Measurements from ENCODE around the gene DCHS1.
A peak's percentile ranks its signal among the peaks of the same experiment; 100 is the strongest.

Gene DCHS1

DNA sequence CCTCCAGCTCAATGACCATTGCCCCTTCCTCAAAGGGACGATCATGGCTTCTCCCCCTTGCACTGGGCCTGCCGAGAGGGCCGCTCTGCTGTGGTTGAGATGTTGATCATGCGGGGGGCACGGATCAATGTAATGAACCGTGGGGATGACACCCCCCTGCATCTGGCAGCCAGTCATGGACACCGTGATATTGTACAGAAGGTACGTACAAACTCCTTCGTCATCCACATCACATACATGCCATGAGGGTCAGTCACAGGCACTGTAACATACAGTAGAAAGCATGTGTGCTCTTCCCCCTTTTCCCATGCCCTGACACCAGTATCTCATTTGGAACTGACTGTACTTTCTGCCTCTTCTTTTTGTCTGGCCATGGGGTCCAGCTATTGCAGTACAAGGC is 47.6 kb downstream of the DCHS1 start:
- no peak overlapping the region for H3K9ac ChIP-seq (ENCODE audit: low read depth in 1 of 2, low read length in 2 of 2)
- H3K4me3 ChIP-seq (ENCODE audit: low read length in 2 of 2): no peak overlapping the region
- peaks cover 28 to 35% of the 10 kb centered on the region in 2 donors for H3K36me3 ChIP-seq (ENCODE audit: control insufficient read depth in 2 of 2, insufficient read depth in 2 of 2, low read length in 2 of 2)
- no peaks in the 10 kb centered on the region for H3K27me3 ChIP-seq (ENCODE audit: control insufficient read depth in 2 of 2, insufficient read depth in 2 of 2, low read length in 2 of 2)
- H3K27ac ChIP-seq (ENCODE audit: low read depth in 2 of 2, low read length in 2 of 2): peak overlapping the region; percentile 83 to 88
- peaks cover 46 to 51% of the 10 kb centered on the region in 2 donors for H3K4me1 ChIP-seq (ENCODE audit: control insufficient read depth in 2 of 2, insufficient read depth in 2 of 2, low read length in 2 of 2)
- no peaks in the 10 kb centered on the region for H3K9me3 ChIP-seq (ENCODE audit: control insufficient read depth in 2 of 2, low read length in 2 of 2)

DNA sequence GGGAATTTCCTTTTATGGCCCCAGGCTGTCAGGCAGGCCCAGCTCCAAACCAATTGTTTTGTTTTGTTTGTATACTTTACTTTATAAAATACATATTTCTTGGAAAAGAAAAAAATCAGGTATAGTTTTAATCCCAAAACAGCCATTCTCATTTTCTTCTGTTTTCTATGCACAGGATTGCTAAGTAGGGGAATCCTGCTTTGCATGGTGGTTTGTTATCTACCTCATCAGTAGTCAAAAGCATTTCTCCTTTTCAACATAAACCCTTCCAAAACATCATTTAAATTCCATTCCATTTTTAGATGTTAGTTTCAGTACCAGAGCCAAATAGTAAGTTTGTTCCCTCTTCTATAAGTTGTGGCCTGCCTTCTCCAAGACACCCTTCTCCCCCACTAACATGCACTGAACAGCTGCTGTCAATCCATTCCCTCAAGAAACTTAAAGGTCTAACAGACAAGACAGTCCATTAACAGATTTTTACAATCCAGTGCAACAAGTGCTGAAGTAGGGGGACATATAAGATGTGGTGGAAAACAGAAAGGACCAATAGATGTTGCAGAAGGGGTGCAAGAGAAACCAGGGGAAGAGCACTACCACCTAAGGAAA is 48.3 kb downstream of the DCHS1 start:
- H3K27me3 ChIP-seq (ENCODE audit: control insufficient read depth in 2 of 2, insufficient read depth in 2 of 2, low read length in 2 of 2): no peaks in the 10 kb centered on the region
- H3K36me3 ChIP-seq (ENCODE audit: control insufficient read depth in 2 of 2, insufficient read depth in 2 of 2, low read length in 2 of 2): peaks cover 28 to 35% of the 10 kb centered on the region in 2 donors
- peaks cover 46 to 51% of the 10 kb centered on the region in 2 donors for H3K4me1 ChIP-seq (ENCODE audit: control insufficient read depth in 2 of 2, insufficient read depth in 2 of 2, low read length in 2 of 2)
- H3K4me3 ChIP-seq (ENCODE audit: low read length in 2 of 2): peak overlapping the region in 1 of 2 donors; percentile 29
- H3K9me3 ChIP-seq (ENCODE audit: control insufficient read depth in 2 of 2, low read length in 2 of 2): no peaks in the 10 kb centered on the region
- peak overlapping the region; percentile 83 to 88 for H3K27ac ChIP-seq (ENCODE audit: low read depth in 2 of 2, low read length in 2 of 2)
- peak overlapping the region; percentile 24 to 53 for H3K9ac ChIP-seq (ENCODE audit: low read depth in 1 of 2, low read length in 2 of 2)

DNA sequence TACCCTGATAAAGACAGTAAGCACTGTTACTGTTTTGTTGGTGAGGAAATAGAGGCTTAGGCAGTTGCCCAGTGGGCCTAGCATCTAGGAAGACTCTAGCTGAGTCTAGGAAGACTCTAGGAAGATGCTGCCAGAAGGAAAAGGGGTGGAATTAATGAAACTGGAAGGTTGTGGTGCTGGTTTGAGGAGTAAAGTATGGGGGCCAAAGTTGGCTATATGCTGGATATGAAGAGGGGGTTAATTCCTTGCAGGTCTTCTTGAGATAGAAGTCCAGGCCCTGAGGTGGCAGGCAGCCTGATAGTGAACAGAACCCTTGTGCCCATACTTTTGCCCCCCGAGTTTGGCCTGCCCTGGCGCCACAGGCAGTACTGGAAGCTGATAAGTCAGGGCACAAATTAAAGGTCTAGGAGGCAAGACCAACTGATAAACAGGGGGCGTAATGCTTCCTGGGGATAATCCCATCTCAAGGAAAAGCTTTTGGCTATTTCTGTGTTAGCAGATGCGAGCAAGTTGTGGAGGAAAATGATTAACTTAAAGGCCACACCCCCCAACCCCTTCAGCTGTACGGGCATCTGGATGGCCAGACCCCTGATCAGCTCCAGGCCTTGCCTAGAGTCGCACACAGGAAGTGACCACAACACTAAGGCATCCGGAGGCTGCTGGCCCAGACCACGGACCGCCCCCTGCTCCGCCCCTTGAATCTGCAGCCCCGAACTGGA is 49.0 kb downstream of the DCHS1 start:
- peaks cover 29 to 36% of the 10 kb centered on the region in 2 donors for H3K36me3 ChIP-seq (ENCODE audit: control insufficient read depth in 2 of 2, insufficient read depth in 2 of 2, low read length in 2 of 2)
- peaks cover 51 to 57% of the 10 kb centered on the region in 2 donors for H3K4me1 ChIP-seq (ENCODE audit: control insufficient read depth in 2 of 2, insufficient read depth in 2 of 2, low read length in 2 of 2)
- H3K9me3 ChIP-seq (ENCODE audit: control insufficient read depth in 2 of 2, low read length in 2 of 2): no peaks in the 10 kb centered on the region
- H3K4me3 ChIP-seq (ENCODE audit: low read length in 2 of 2): peak overlapping the region; percentile 29 to 57
- H3K9ac ChIP-seq (ENCODE audit: low read depth in 1 of 2, low read length in 2 of 2): peak overlapping the region; percentile 53 to 66
- H3K27ac ChIP-seq (ENCODE audit: low read depth in 2 of 2, low read length in 2 of 2): peak overlapping the region; percentile 83 to 88
- H3K27me3 ChIP-seq (ENCODE audit: control insufficient read depth in 2 of 2, insufficient read depth in 2 of 2, low read length in 2 of 2): no peaks in the 10 kb centered on the region

DNA sequence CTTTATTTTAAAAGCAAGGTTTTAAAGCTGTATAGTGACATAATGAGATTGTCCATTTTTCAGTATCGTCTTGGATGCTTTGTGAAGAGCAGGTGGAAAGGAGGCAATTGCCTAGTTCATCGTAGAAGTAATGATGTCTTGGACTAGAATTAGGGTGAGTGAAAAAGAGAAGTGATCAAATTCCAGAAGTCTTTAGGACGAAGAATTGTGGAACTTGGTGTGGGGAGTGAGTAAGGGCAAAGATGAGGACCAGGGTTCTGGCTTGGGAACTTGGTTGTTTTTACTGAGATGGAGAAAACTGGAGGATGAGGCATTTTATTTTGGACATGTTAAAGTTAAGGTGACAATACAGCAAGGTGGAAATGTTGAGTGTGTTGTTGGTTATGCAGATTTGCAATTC is 50.8 kb downstream of the DCHS1 start:
- Histone ChIP-seq H3K9me3 (ENCODE audit: control insufficient read depth in 2 of 2, low read length in 2 of 2) (no peaks in the 10 kb centered on the region), H3K9ac (ENCODE audit: low read depth in 1 of 2, low read length in 2 of 2) (peak overlapping the region; percentile 97 to 99), H3K4me1 (ENCODE audit: control insufficient read depth in 2 of 2, insufficient read depth in 2 of 2, low read length in 2 of 2) (peaks cover 42 to 47% of the 10 kb centered on the region in 2 donors), H3K36me3 (ENCODE audit: control insufficient read depth in 2 of 2, insufficient read depth in 2 of 2, low read length in 2 of 2) (peaks cover 37 to 41% of the 10 kb centered on the region in 2 donors), H3K27ac (ENCODE audit: low read depth in 2 of 2, low read length in 2 of 2) (peak overlapping the region; percentile 90 to 93), H3K4me3 (ENCODE audit: low read length in 2 of 2) (peak overlapping the region; percentile 94 to 96), H3K27me3 (ENCODE audit: control insufficient read depth in 2 of 2, insufficient read depth in 2 of 2, low read length in 2 of 2) (no peaks in the 10 kb centered on the region)

DNA sequence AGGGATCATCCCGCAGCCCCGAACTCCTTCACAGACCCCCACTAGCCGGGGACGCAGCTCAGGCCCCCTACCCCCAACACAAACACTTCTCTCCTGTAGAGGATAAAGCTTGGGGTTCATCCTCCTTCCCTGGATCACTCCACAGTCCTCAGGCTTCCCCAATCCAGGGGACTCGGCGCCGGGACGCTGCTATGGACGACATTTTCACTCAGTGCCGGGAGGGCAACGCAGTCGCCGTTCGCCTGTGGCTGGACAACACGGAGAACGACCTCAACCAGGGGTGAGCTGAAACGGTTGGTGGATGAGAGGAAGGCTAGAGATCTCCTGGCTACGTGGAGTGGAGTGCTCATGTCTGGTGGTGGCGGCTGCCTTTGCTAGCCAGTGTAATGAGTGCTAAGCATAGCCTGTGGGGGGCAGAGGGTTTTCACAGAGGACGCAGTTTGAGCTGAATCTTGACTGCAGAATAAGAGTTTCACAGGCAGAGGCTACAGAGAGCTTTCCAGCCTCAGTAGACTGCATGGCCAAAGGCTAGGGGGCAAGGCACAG is 51.5 kb downstream of the DCHS1 start:
- Histone ChIP-seq H3K9ac (ENCODE audit: low read depth in 1 of 2, low read length in 2 of 2) (peak overlapping the region; percentile 97 to 99), H3K4me1 (ENCODE audit: control insufficient read depth in 2 of 2, insufficient read depth in 2 of 2, low read length in 2 of 2) (peaks cover 38 to 47% of the 10 kb centered on the region in 2 donors), H3K4me3 (ENCODE audit: low read length in 2 of 2) (peak overlapping the region; percentile 94 to 96), H3K36me3 (ENCODE audit: control insufficient read depth in 2 of 2, insufficient read depth in 2 of 2, low read length in 2 of 2) (peaks cover 37 to 41% of the 10 kb centered on the region in 2 donors), H3K27ac (ENCODE audit: low read depth in 2 of 2, low read length in 2 of 2) (peak overlapping the region; percentile 90 to 93), H3K27me3 (ENCODE audit: control insufficient read depth in 2 of 2, insufficient read depth in 2 of 2, low read length in 2 of 2) (no peaks in the 10 kb centered on the region), H3K9me3 (ENCODE audit: control insufficient read depth in 2 of 2, low read length in 2 of 2) (no peaks in the 10 kb centered on the region)

DNA sequence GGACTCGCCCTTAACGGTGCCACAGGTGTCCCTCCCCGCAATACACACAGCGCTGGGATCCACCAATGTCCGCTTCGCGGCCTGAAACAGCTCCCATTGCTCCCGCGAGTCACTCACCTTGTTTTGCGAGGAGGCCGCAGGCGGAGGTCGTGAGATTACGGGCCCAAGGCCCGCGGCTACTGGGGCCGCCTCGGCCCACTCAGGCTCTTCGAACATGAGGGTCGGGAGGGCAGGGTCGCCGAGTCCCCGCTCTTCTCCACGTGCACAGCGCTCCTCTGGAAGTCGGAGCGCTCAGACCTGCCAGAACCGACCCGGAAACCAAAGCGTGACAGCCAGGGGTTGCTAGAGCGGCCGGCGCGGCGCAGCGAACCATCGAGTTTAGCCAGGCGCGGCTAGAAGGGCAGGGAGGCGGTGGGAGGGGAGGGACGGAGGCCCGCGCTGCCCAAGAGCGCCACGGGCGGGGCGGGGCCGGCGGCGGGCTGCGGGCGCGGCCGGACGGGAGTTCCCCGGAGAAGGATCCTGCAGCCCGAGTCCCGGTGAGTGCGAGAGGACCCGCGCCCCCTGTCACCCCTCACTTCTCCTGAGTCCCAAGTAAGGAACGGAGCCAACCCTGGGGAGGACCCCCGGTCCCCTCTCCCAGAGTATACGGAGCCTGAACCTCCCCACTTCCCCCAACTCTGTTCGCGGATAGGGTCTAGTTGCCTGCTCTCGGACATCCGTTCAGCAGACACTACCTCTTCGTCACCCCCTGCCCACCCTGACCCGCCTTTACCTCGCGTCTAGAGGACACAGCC is 52.1 kb downstream of the DCHS1 start, which contains the start of the genes ILK and RRP8:
Gene ILK (plus strand): TSS at position 488 of the 794 bp plus-strand sequence. CDS start 498 bp downstream, outside the sequence.
Gene RRP8 (minus strand): TSS at position 330 of the 794 bp plus-strand sequence. CDS start 114 bp downstream, at position 216.
- H3K36me3 ChIP-seq (ENCODE audit: control insufficient read depth in 2 of 2, insufficient read depth in 2 of 2, low read length in 2 of 2): peaks cover 35 to 41% of the 10 kb centered on the region in 2 donors
- peak within 1 kb of the TSS; percentile 97 to 99 for H3K9ac ChIP-seq (ENCODE audit: low read depth in 1 of 2, low read length in 2 of 2)
- H3K27me3 ChIP-seq (ENCODE audit: control insufficient read depth in 2 of 2, insufficient read depth in 2 of 2, low read length in 2 of 2): no peaks in the 10 kb centered on the region
- H3K4me3 ChIP-seq (ENCODE audit: low read length in 2 of 2): peak within 1 kb of the TSS; percentile 94 to 96
- no peaks in the 10 kb centered on the region for H3K9me3 ChIP-seq (ENCODE audit: control insufficient read depth in 2 of 2, low read length in 2 of 2)
- peak within 1 kb of the TSS; percentile 90 to 93 for H3K27ac ChIP-seq (ENCODE audit: low read depth in 2 of 2, low read length in 2 of 2)
- peaks cover 38 to 46% of the 10 kb centered on the region in 2 donors for H3K4me1 ChIP-seq (ENCODE audit: control insufficient read depth in 2 of 2, insufficient read depth in 2 of 2, low read length in 2 of 2)

DNA sequence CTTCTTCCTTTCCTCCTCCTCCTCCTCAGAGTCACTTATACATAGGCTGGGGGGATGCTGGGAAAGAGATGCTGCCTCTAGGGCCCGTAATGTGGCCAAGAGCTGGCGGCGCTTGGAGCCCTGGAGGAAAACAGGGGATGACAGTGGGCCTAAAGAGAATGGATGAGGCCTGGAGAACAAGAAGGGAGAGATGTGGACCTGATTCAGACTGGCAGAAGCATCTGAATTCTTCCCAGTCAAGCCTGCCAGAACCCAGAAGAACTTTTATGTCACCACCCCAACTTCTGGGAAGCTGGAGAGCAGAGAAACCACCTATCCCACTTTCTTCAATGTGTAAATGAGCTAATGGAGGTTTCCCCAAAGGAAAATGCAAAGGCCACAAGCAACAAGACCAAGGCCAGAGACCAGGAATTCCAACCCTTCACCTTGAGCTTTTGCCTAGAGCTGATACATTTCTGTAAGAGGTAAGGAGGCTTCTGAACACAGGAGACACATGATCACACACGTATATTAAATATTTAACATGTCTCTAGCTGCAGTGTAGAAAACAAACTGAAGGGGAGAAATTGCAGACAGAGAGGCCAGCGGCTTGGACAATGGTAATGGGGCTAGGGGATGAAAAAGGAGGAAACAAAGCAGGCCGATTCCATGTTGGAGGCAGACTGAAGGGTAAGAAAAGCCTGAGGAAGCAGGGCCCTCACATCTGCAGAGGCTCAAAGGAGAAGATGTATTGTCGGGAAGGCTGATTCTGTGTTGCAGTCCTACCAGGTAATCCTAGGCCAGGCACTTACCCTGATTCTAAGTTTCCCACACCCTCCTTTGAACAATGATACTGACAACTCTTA is 53.3 kb downstream of the DCHS1 start:
- peaks cover 29 to 39% of the 10 kb centered on the region in 2 donors for H3K4me1 ChIP-seq (ENCODE audit: control insufficient read depth in 2 of 2, insufficient read depth in 2 of 2, low read length in 2 of 2)
- no peaks in the 10 kb centered on the region for H3K27me3 ChIP-seq (ENCODE audit: control insufficient read depth in 2 of 2, insufficient read depth in 2 of 2, low read length in 2 of 2)
- peaks cover 29 to 38% of the 10 kb centered on the region in 2 donors for H3K36me3 ChIP-seq (ENCODE audit: control insufficient read depth in 2 of 2, insufficient read depth in 2 of 2, low read length in 2 of 2)
- peak overlapping the region; percentile 94 to 96 for H3K4me3 ChIP-seq (ENCODE audit: low read length in 2 of 2)
- H3K9ac ChIP-seq (ENCODE audit: low read depth in 1 of 2, low read length in 2 of 2): peak overlapping the region; percentile 83 to 99
- H3K27ac ChIP-seq (ENCODE audit: low read depth in 2 of 2, low read length in 2 of 2): no peak overlapping the region
- no peaks in the 10 kb centered on the region for H3K9me3 ChIP-seq (ENCODE audit: control insufficient read depth in 2 of 2, low read length in 2 of 2)

DNA sequence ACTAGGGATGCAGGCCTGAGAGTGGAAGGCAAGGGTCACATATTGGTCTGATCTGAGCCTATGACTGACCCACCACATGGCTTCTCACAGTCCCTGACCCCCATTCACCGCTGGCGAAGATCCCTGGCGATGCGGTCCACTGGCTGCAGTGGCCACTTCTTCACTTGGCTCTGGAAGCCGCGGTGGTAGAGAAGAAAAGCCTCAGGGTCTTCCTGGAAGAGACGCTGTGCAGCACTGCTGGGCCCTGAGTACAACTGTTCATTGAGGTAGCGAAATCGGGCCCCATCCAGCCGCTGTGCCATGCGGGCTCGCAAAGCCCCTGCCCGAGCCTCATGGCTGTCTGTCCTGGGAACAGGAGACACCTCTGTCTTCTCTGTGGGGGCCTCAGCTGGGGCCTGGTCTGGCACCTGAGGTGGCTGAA is 54.6 kb downstream of the DCHS1 start:
- Histone ChIP-seq H3K9ac (ENCODE audit: low read depth in 1 of 2, low read length in 2 of 2) (no peak overlapping the region), H3K9me3 (ENCODE audit: control insufficient read depth in 2 of 2, low read length in 2 of 2) (no peaks in the 10 kb centered on the region), H3K27me3 (ENCODE audit: control insufficient read depth in 2 of 2, insufficient read depth in 2 of 2, low read length in 2 of 2) (no peaks in the 10 kb centered on the region), H3K27ac (ENCODE audit: low read depth in 2 of 2, low read length in 2 of 2) (no peak overlapping the region), H3K36me3 (ENCODE audit: control insufficient read depth in 2 of 2, insufficient read depth in 2 of 2, low read length in 2 of 2) (peaks cover 39 to 42% of the 10 kb centered on the region in 2 donors), H3K4me1 (ENCODE audit: control insufficient read depth in 2 of 2, insufficient read depth in 2 of 2, low read length in 2 of 2) (peaks cover 22 to 27% of the 10 kb centered on the region in 2 donors), H3K4me3 (ENCODE audit: low read length in 2 of 2) (no peak overlapping the region)

DNA sequence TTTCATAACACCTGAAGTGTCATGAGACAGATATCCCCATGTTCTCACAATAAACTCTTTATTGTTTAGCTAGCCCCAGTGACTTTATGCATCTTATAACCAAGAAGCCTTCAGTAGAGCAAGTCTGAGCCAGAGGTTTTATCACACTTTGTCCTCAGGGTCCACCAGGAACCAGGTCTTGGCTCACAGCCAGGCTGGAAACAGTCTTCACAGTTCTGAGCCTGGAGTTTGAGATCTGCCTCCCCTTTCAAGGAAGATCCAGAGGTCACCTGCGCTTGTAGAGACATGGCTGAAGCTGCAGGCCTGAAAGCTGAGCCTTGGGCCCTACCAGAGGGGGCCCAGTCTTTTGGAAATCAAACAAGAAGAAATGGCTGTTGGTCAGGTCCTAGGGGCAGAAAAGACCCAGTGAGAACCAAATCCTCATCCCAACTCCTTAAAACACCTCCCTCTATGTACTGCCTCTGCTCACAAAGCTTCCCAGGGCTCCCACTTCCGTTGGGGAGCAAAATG is 55.7 kb downstream of the DCHS1 start:
- H3K27me3 ChIP-seq (ENCODE audit: control insufficient read depth in 2 of 2, insufficient read depth in 2 of 2, low read length in 2 of 2): no peaks in the 10 kb centered on the region
- no peaks in the 10 kb centered on the region for H3K9me3 ChIP-seq (ENCODE audit: control insufficient read depth in 2 of 2, low read length in 2 of 2)
- H3K36me3 ChIP-seq (ENCODE audit: control insufficient read depth in 2 of 2, insufficient read depth in 2 of 2, low read length in 2 of 2): peaks cover 42% of the 10 kb centered on the region in 2 donors
- no peak overlapping the region for H3K27ac ChIP-seq (ENCODE audit: low read depth in 2 of 2, low read length in 2 of 2)
- peaks cover 15 to 20% of the 10 kb centered on the region in 2 donors for H3K4me1 ChIP-seq (ENCODE audit: control insufficient read depth in 2 of 2, insufficient read depth in 2 of 2, low read length in 2 of 2)
- no peak overlapping the region for H3K4me3 ChIP-seq (ENCODE audit: low read length in 2 of 2)
- no peak overlapping the region for H3K9ac ChIP-seq (ENCODE audit: low read depth in 1 of 2, low read length in 2 of 2)

All from mucosa of rectum (tissue), 2 donors.